A549 (cell line): ENCODE results near the gene NPC1L1. TPM values are rescaled to one million over a fixed set of nuclear protein-coding genes. Genes with fewer than 3 reads are reported as not detected.

ENCODE experiments used
- ATAC-seq, 2 experiments: fragments of 200-7000 bp in 1 of 2; fragments of >200 bp in 1 of 2; cut with Nextera tagmentation in 1 of 2; cut with Tn5 transposase in 1 of 2; 3 replicates each; pipeline versions ENCODE4 v1.8.0 to v1.9.1; 2018 to 2020; ENCODE audit warnings: mild to moderate bottlenecking in 1 of 2, moderate library complexity in 1 of 2
- CTCF ChIA-PET: fragments of 300-600 bp; sonication (Branson Sonifier 250); formaldehyde crosslinking; extraction: SDS; loops from one replicate; lab custom pipeline; 2021; ENCODE audit warnings: antibody characterized with exemption, inconsistent platforms; lab: Yijun Ruan, JAX
- POLR2A ChIA-PET: fragments of 350-600 bp; formaldehyde crosslinking; extraction: SDS; loops from one replicate; lab custom pipeline; 2021; ENCODE audit warnings: antibody characterized with exemption, inconsistent platforms; lab: Yijun Ruan, JAX
- DNase-seq, 2 experiments: peaks; one replicate each; pipeline versions ENCODE4 v3.0.0 to v3.0.0-alpha.2; 2011 to 2016; ENCODE audit warnings: low read depth in 1 of 2, low spot score in 1 of 2
- FAIRE-seq: peaks from 2 replicates; lab custom pipeline; 2011; peaks lifted over from hg19 to GRCh38; lab: Jason Lieb, UNC
- H3K27ac ChIP-seq, 2 experiments: fragments of >200 bp; sonication (Bioruptor Twin); formaldehyde crosslinking; 3 replicates each; pipeline ENCODE4 v1.5.1; 2016 to 2017
- H3K4me1 ChIP-seq: fragments of >200 bp; sonication (Bioruptor Twin); formaldehyde crosslinking; 3 replicates; pipeline ENCODE4 v1.6.1; 2016
- H3K4me2 ChIP-seq: fragments of >200 bp; sonication (Bioruptor Twin); formaldehyde crosslinking; 3 replicates; pipeline ENCODE4 v1.6.1; 2016
- H3K4me3 ChIP-seq: fragments of >200 bp; sonication (Bioruptor Twin); formaldehyde crosslinking; 3 replicates; pipeline ENCODE4 v1.5.1; 2016
- H3K9me3 ChIP-seq: fragments of >200 bp; sonication (Bioruptor Twin); formaldehyde crosslinking; 3 replicates; pipeline ENCODE4 v1.6.1; 2016
- CBX8 ChIP-seq: fragments of 200-600 bp; sonication (generic); IDR thresholded peaks from 2 replicates; pipeline ENCODE4 v1.6.1; 2016
- CHD4 ChIP-seq: fragments of 200-600 bp; sonication (generic); IDR thresholded peaks from 2 replicates; pipeline ENCODE4 v1.6.1; 2016; ENCODE audit warnings: antibody characterized with exemption, mild to moderate bottlenecking, borderline replicate concordance
- EHF ChIP-seq: fragments of 250-450 bp; sonication (Bioruptor Pico); IDR thresholded peaks from 2 replicates; pipeline ENCODE4 v1.5.0; 2020; ENCODE audit warnings: mild to moderate bottlenecking
- ESRRA ChIP-seq: fragments of 150-350 bp; IDR thresholded peaks from 2 replicates; pipeline ENCODE4 v1.6.1; 2014; ENCODE audit warnings: mild to moderate bottlenecking, low read length, borderline replicate concordance
- HEYL ChIP-seq: fragments of 250-450 bp; sonication (Bioruptor Pico); IDR thresholded peaks from 2 replicates; pipeline ENCODE4 v1.8.0; 2021; ENCODE audit warnings: mild to moderate bottlenecking, moderate library complexity
- HOXA7 ChIP-seq: fragments of 250-450 bp; sonication (Bioruptor Pico); IDR thresholded peaks from 2 replicates; pipeline ENCODE4 v1.5.0; 2020; ENCODE audit warnings: mild to moderate bottlenecking, moderate library complexity
- HOXB13 ChIP-seq: fragments of 250-450 bp; sonication (Bioruptor Pico); IDR thresholded peaks from 2 replicates; pipeline ENCODE4 v1.5.0; 2020; ENCODE audit warnings: low read depth, mild to moderate bottlenecking, moderate library complexity
- HOXB5 ChIP-seq: fragments of 250-450 bp; sonication (Bioruptor Pico); IDR thresholded peaks from 2 replicates; pipeline ENCODE4 v1.5.0; 2020; ENCODE audit warnings: mild to moderate bottlenecking, moderate library complexity
- JUN ChIP-seq, 2 experiments: fragments of >200 bp; sonication (Bioruptor Twin); formaldehyde crosslinking; IDR thresholded peaks; 2 replicates in 1 of 2; 3 replicates in 1 of 2; pipeline ENCODE4 v1.6.1; 2016 to 2017
- JUNB ChIP-seq: fragments of >200 bp; sonication (Bioruptor Twin); formaldehyde crosslinking; IDR thresholded peaks from 2 replicates; pipeline ENCODE4 v1.6.1; 2016
- KDM1A ChIP-seq: fragments of 200-600 bp; sonication (generic); IDR thresholded peaks from 2 replicates; pipeline ENCODE4 v1.6.1; 2016; ENCODE audit warnings: low read depth, mild to moderate bottlenecking
- MAFK ChIP-seq: fragments of 450-650 bp; IDR thresholded peaks from 2 replicates; pipeline ENCODE4 v1.6.1; 2014; ENCODE audit not compliant: partially characterized antibody
- MAZ ChIP-seq: fragments of 150-350 bp; IDR thresholded peaks from 2 replicates; pipeline ENCODE4 v1.6.1; 2014; ENCODE audit warnings: antibody characterized with exemption, low read depth, low read length, borderline replicate concordance
- NFE2L2 ChIP-seq: fragments of 150-350 bp; conservative IDR thresholded peaks from 2 replicates; pipeline ENCODE4 v1.6.1; 2014; ENCODE audit warnings: low read length
- PHF8 ChIP-seq: fragments of 200-600 bp; sonication (generic); IDR thresholded peaks from 2 replicates; pipeline ENCODE4 v1.6.1; 2016; ENCODE audit warnings: low read depth, mild to moderate bottlenecking, antibody characterized with exemption, moderate library complexity, borderline replicate concordance
- POLR2A ChIP-seq: IDR thresholded peaks from 2 replicates; pipeline ENCODE4 v1.6.1; 2012; ENCODE audit warnings: mild to moderate bottlenecking, low read length
- RCOR1 ChIP-seq: fragments of 150-350 bp; IDR thresholded peaks from 2 replicates; pipeline ENCODE4 v1.6.1; 2014; ENCODE audit warnings: antibody characterized with exemption, low read length, low read depth
- RFX5 ChIP-seq: fragments of 450-650 bp; IDR thresholded peaks from 2 replicates; pipeline ENCODE4 v1.7.1; 2014; ENCODE audit warnings: antibody characterized with exemption, mild to moderate bottlenecking, moderate library complexity
- TFCP2L1 ChIP-seq: fragments of 250-450 bp; sonication (Bioruptor Pico); IDR thresholded peaks from 2 replicates; pipeline ENCODE4 v1.5.0; 2021; ENCODE audit warnings: mild to moderate bottlenecking
- ZC3H11A ChIP-seq: fragments of 450-650 bp; IDR thresholded peaks from 2 replicates; pipeline ENCODE4 v1.6.1; 2014; ENCODE audit warnings: antibody characterized with exemption, mild to moderate bottlenecking
- ZSCAN20 ChIP-seq: fragments of 250-450 bp; sonication (Bioruptor Pico); IDR thresholded peaks from 2 replicates; pipeline ENCODE4 v1.8.0; 2022; ENCODE audit warnings: mild to moderate bottlenecking, moderate library complexity
- WGBS: methylation state at CpG from one replicate; pipeline ENCODE4 v1.1.6; 2017; ENCODE audit errors: missing lambda C conversion rate; 5-methylcytosine and 5-hydroxymethylcytosine counted together
- polyA plus RNA-seq, 4 experiments: library from polyadenylated mRNA; depleted of rRNA in 3 of 4; stranded (reverse); fragments of >200 nt; fragmentation: RNase III in 1 of 4; extraction: RNeasy Plus Mini Kit Qiagen cat#74134 plus additional on column Dnase treatment in 1 of 4; gene quantifications; 2 replicates in 3 of 4; 3 replicates in 1 of 4; pipeline ENCODE4 v1.2.3, GENCODE V29; 2011 to 2017
- TF ChIP-seq, protein P1 (sequence below): IDR thresholded peaks from 2 replicates; pipeline ENCODE4 v1.6.1; 2012; ENCODE audit warnings: low read depth, borderline replicate concordance
- TF ChIP-seq, protein P2 (sequence below): fragments of >200 bp; sonication (Bioruptor Twin); formaldehyde crosslinking; IDR thresholded peaks from 3 replicates; pipeline ENCODE4 v1.6.1; 2016
- TF ChIP-seq, protein P3 (sequence below): IDR thresholded peaks from 2 replicates; pipeline ENCODE4 v1.6.1; 2012
- TF ChIP-seq, protein P4 (sequence below): IDR thresholded peaks from 2 replicates; pipeline ENCODE4 v1.6.1; 2012

The NPC1L1 gene
- polyA plus RNA-seq, 2 of the 4 experiments (the other 2 are of a cell fraction), result 0.04 to 0.06 TPM

DNA sequence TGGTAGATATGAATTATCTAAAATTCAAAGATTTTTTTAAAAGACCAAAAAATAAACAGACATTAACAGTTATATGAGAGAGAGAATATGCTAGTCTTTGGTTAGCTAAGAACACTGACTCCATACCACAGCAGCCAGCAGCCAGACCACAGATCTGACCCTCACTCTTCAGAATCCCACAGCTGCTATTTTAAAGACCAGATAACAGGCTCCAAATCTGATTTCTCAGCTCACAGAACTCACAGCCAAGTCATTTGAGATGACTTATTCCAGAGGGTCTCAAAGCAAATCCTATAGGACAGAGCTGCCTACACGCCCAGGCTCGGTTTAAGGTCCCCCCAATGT lies 71.0 kb downstream of the NPC1L1 start:
- no peak for DNase-seq
- H3K9me3 ChIP-seq, result no peaks in the 10 kb centered on the region
- no peak overlapping the region for H3K4me2 ChIP-seq
- no peak overlapping the region for H3K27ac ChIP-seq
- no peak for FAIRE-seq
- 100% methylated on average over 2 of the region's 2 CpGs for WGBS
- CTCF ChIA-PET, result interaction anchor here (1.7 to 3.5 kb wide), 2 partner anchors 12 to 229 kb away, joined by 3 to 20 read pairs; no protein-coding TSS in a partner anchor
- ATAC-seq, result no peak
- H3K4me1 ChIP-seq, result no peaks in the 10 kb centered on the region
- no peak for TF ChIP-seq MAZ
- TF ChIP-seq RCOR1, result no peak
- TF ChIP-seq NFE2L2, result no peak
- no peak for TF ChIP-seq ESRRA
- TF ChIP-seq PHF8, result no peak
- no peak for TF ChIP-seq CBX8
- TF ChIP-seq, protein P1, sequence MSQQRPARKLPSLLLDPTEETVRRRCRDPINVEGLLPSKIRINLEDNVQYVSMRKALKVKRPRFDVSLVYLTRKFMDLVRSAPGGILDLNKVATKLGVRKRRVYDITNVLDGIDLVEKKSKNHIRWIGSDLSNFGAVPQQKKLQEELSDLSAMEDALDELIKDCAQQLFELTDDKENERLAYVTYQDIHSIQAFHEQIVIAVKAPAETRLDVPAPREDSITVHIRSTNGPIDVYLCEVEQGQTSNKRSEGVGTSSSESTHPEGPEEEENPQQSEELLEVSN, result no peak
- no peak for TF ChIP-seq KDM1A
- H3K4me3 ChIP-seq, result no peak overlapping the region
- POLR2A ChIA-PET, result no interaction called here

DNA sequence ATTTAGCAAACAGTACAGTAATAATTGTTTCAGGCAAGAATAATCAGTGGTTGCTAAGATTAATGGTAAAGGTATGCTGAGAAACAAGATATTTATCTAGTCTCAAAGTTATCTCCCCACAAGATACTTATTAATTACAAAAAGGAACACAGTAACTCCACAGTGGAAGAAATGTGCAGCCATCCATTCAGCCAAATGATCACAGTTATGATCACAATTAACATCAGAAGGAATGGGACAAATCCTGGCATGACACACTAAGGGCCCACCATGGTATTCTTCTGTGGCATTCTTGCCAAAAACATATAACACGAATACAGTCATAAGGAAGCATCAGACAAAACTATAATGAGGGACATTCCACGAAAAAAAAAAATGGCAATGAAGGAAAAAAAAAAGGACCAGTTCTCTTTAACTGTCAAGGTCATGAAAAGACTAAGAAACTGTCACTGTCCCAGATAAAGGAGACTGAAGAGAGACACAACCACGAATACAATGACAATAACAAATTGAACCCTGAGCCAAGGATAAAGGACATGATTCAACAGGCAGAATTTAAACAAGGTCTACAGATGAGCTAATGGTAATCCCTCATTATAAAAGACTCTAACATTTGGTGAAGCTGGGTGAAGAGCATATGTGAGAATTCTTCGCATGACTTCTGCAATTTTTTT lies 71.5 kb downstream of the NPC1L1 start:
- 79% methylated on average over 4 of the region's 4 CpGs for WGBS
- ATAC-seq (no peak), DNase-seq (no peak), FAIRE-seq (no peak)
- no peaks in the 10 kb centered on the region for H3K9me3 ChIP-seq
- POLR2A ChIA-PET, result no interaction called here
- TF ChIP-seq RFX5 (no peak), HEYL (CRISPR knock-in tag) (no peak), NFE2L2 (no peak), PHF8 (no peak), MAFK (no peak), CHD4 (no peak), HOXA7 (CRISPR knock-in tag) (no peak), CBX8 (no peak), JUN (IDR thresholded peaks at IDR 0.05) (no peak), EHF (CRISPR knock-in tag) (no peak), RCOR1 (no peak), HOXB13 (CRISPR knock-in tag) (no peak), ZSCAN20 (CRISPR knock-in tag) (no peak), JUNB (no peak)
- TF ChIP-seq, protein P2, sequence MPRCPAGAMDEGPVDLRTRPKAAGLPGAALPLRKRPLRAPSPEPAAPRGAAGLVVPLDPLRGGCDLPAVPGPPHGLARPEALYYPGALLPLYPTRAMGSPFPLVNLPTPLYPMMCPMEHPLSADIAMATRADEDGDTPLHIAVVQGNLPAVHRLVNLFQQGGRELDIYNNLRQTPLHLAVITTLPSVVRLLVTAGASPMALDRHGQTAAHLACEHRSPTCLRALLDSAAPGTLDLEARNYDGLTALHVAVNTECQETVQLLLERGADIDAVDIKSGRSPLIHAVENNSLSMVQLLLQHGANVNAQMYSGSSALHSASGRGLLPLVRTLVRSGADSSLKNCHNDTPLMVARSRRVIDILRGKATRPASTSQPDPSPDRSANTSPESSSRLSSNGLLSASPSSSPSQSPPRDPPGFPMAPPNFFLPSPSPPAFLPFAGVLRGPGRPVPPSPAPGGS, result no peak
- TF ChIP-seq, protein P3, sequence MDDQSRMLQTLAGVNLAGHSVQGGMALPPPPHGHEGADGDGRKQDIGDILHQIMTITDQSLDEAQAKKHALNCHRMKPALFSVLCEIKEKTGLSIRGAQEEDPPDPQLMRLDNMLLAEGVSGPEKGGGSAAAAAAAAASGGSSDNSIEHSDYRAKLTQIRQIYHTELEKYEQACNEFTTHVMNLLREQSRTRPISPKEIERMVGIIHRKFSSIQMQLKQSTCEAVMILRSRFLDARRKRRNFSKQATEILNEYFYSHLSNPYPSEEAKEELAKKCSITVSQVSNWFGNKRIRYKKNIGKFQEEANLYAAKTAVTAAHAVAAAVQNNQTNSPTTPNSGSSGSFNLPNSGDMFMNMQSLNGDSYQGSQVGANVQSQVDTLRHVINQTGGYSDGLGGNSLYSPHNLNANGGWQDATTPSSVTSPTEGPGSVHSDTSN, result no peak
- H3K4me1 ChIP-seq, result no peaks in the 10 kb centered on the region
- no peak overlapping the region for H3K4me2 ChIP-seq
- H3K4me3 ChIP-seq, result no peak overlapping the region
- no peak overlapping the region for H3K27ac ChIP-seq
- CTCF ChIA-PET, result interaction anchor here (1.7 to 3.5 kb wide), 2 partner anchors 13 to 229 kb away, joined by 3 to 20 read pairs; no protein-coding TSS in a partner anchor

DNA sequence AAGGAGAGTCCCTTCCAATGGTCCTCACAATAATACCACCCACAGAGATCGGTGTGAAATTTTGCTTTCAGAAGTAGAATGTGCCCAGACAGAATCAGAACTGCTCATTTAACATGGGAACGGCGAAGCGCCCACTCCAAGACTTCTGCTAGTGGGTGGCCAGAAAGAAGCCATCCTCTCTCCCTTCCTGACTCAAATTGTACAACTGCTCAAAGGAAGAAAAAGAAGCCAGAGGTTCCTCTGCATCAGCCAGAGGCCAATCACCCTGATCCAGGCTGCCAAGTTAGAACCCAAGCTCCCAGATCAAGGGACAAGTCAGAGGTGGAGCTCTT lies 73.9 kb downstream of the NPC1L1 start:
- ATAC-seq, result no peak
- ChIA-PET POLR2A (interaction anchor here (0.6 kb wide), 1 partner anchor 352 kb away, joined by 8 read pairs; no protein-coding TSS in a partner anchor), CTCF (interaction anchor here (1.0 to 1.7 kb wide), 3 partner anchors 9 to 14 kb away, joined by 3 to 4 read pairs (median 3); no protein-coding TSS in a partner anchor)
- DNase-seq, result no peak
- H3K27ac ChIP-seq, result no peak overlapping the region
- no peak for TF ChIP-seq TFCP2L1 (CRISPR knock-in tag)
- TF ChIP-seq JUN (IDR thresholded peaks at IDR 0.05), result no peak
- no peak for TF ChIP-seq MAZ
- no peak for TF ChIP-seq POLR2A
- no peak for TF ChIP-seq ZC3H11A
- TF ChIP-seq, protein P4, sequence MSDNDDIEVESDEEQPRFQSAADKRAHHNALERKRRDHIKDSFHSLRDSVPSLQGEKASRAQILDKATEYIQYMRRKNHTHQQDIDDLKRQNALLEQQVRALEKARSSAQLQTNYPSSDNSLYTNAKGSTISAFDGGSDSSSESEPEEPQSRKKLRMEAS, result no peak
- TF ChIP-seq HOXB5 (CRISPR knock-in tag), result no peak
- 94% methylated on average over 4 of the region's 4 CpGs for WGBS
- no peak overlapping the region for H3K4me2 ChIP-seq
- no peaks in the 10 kb centered on the region for H3K9me3 ChIP-seq
- no peaks in the 10 kb centered on the region for H3K4me1 ChIP-seq
- H3K4me3 ChIP-seq, result no peak overlapping the region
- FAIRE-seq, result no peak
